SK-N-SH (cell line): Measurements from ENCODE around the gene PCDHGA1. TPM values are rescaled to one million over a fixed set of nuclear protein-coding genes. Genes with fewer than 3 reads are reported as not detected.

Experiments
- CTCF ChIA-PET: fragments of 300-600, 350-600 bp; formaldehyde crosslinking; extraction: SDS; loops from one replicate; lab custom pipeline; 2021; lab: Yijun Ruan, JAX
- POLR2A ChIA-PET: fragments of 350-600 bp; sonication (Branson Sonifier 250); formaldehyde crosslinking; extraction: SDS; loops from one replicate; lab custom pipeline; 2020; ENCODE audit warnings: antibody characterized with exemption, inconsistent platforms; lab: Yijun Ruan, JAX
- DNase-seq: peaks from one replicate; pipeline ENCODE4 v3.0.0; 2012
- H2AFZ ChIP-seq: fragments of 200-600 bp; sonication (generic); 2 replicates; pipeline ENCODE4 v1.8.1; 2016; ENCODE audit warnings: antibody characterized with exemption, mild to moderate bottlenecking, low read depth
- H3F3A ChIP-seq: fragments of 200-600 bp; sonication (generic); replicated peaks from 2 replicates; pipeline ENCODE3; 2016; ENCODE audit warnings: antibody characterized with exemption, mild to moderate bottlenecking; ENCODE audit not compliant: insufficient read depth
- H3K27ac ChIP-seq, 2 experiments: fragments of 200-500 bp in 1 of 2; fragments of 200-600 bp in 1 of 2; sonication (Bioruptor generic) in 1 of 2; sonication (generic), shearing (Covaris generic) in 1 of 2; 2 replicates each; pipeline versions ENCODE4 v1.5.1 to v1.6.1; 2014 to 2016; ENCODE audit warnings: low read depth in 2 of 2, inconsistent platforms in 1 of 2, low read length in 1 of 2, mild to moderate bottlenecking in 1 of 2, mixed read lengths in 1 of 2
- H3K27me3 ChIP-seq: fragments of 200-600 bp; sonication (generic), shearing (Covaris generic); 2 replicates; pipeline ENCODE4 v1.6.1; 2016; ENCODE audit warnings: mixed run types; ENCODE audit not compliant: insufficient read depth
- H3K36me3 ChIP-seq, 2 experiments: fragments of 200-500 bp in 1 of 2; fragments of 200-600 bp in 1 of 2; sonication (Bioruptor generic) in 1 of 2; sonication (generic) in 1 of 2; replicated peaks in 1 of 2; 2 replicates each; pipeline versions ENCODE3 to v1.5.1; 2014 to 2016; ENCODE audit warnings: low read length in 1 of 2, mild to moderate bottlenecking in 1 of 2; ENCODE audit not compliant: insufficient read depth in 2 of 2, control insufficient read depth in 1 of 2
- H3K4me1 ChIP-seq, 2 experiments: fragments of 200-500 bp in 1 of 2; fragments of 200-600 bp in 1 of 2; sonication (Bioruptor generic) in 1 of 2; sonication (generic), shearing (Covaris generic) in 1 of 2; 2 replicates each; pipeline versions ENCODE4 v1.5.1 to v1.6.1; 2014 to 2016; ENCODE audit warnings: low read depth in 1 of 2, low read length in 1 of 2, mixed run types in 1 of 2; ENCODE audit not compliant: insufficient read depth in 2 of 2, control insufficient read depth in 1 of 2
- H3K4me2 ChIP-seq: fragments of 200-600 bp; sonication (generic), shearing (Covaris generic); 2 replicates; pipeline ENCODE4 v1.6.1; 2017; ENCODE audit warnings: mixed run types
- H3K4me3 ChIP-seq, 2 experiments: fragments of 200-500 bp in 1 of 2; fragments of 200-600 bp in 1 of 2; sonication (Bioruptor generic) in 1 of 2; sonication (generic), shearing (Covaris generic) in 1 of 2; 2 replicates each; pipeline versions ENCODE4 v1.5.1 to v1.8.1; 2014 to 2016; ENCODE audit warnings: low read depth in 2 of 2, inconsistent platforms in 1 of 2, low read length in 1 of 2, mild to moderate bottlenecking in 1 of 2, mixed read lengths in 1 of 2, moderate library complexity in 1 of 2
- H3K79me2 ChIP-seq: fragments of 200-600 bp; sonication (generic); 2 replicates; pipeline ENCODE4 v1.8.1; 2017; ENCODE audit warnings: mild to moderate bottlenecking; ENCODE audit not compliant: insufficient read depth
- H3K9ac ChIP-seq: fragments of 200-600 bp; sonication (generic); 2 replicates; pipeline ENCODE4 v1.6.1; 2017; ENCODE audit warnings: mixed run types
- H3K9me2 ChIP-seq: fragments of 200-600 bp; sonication (generic); 2 replicates; pipeline ENCODE4 v1.6.1; 2017; ENCODE audit warnings: mixed run types
- H3K9me3 ChIP-seq: fragments of 200-600 bp; sonication (generic); 2 replicates; pipeline ENCODE4 v1.6.1; 2017; ENCODE audit warnings: mixed run types, mild to moderate bottlenecking, moderate library complexity
- H4K20me1 ChIP-seq: fragments of 200-600 bp; sonication (generic); 2 replicates; pipeline ENCODE4 v1.6.1; 2017; ENCODE audit warnings: mild to moderate bottlenecking, mixed run types; ENCODE audit not compliant: insufficient read depth
- CHD2 ChIP-seq: fragments of 150-350 bp; IDR thresholded peaks from 2 replicates; pipeline ENCODE4 v1.6.1; 2018; ENCODE audit warnings: low read length; ENCODE audit not compliant: partially characterized antibody
- EP300 ChIP-seq, 2 experiments: IDR thresholded peaks; 2 replicates each; pipeline versions ENCODE4 v1.4.0 to v1.6.1; 2012; ENCODE audit warnings: borderline replicate concordance in 1 of 2, low read depth in 1 of 2, low read length in 1 of 2
- EZH2phosphoT487 ChIP-seq: fragments of 200-600 bp; sonication (generic); IDR thresholded peaks from 2 replicates; pipeline ENCODE4 v1.6.1; 2017; ENCODE audit warnings: low read depth, mixed run types, mild to moderate bottlenecking, antibody characterized with exemption, moderate library complexity, borderline replicate concordance
- FOSL2 ChIP-seq: IDR thresholded peaks from 2 replicates; pipeline ENCODE4 v1.4.0; 2012; ENCODE audit warnings: low read depth, mild to moderate bottlenecking, moderate library complexity, borderline replicate concordance
- FOXJ3 ChIP-seq: sonication (generic); formaldehyde crosslinking; IDR thresholded peaks from 2 replicates; pipeline ENCODE4 v1.5.1; 2020; ENCODE audit warnings: mild to moderate bottlenecking, missing genetic modification reagents
- FOXM1 ChIP-seq: IDR thresholded peaks from 2 replicates; pipeline ENCODE4 v1.4.0; 2012; ENCODE audit warnings: low read depth, mild to moderate bottlenecking
- NFIC ChIP-seq: IDR thresholded peaks from 2 replicates; pipeline ENCODE4 v1.4.0; 2012; ENCODE audit warnings: borderline replicate concordance
- POLR2AphosphoS5 ChIP-seq: IDR thresholded peaks from 2 replicates; pipeline ENCODE4 v1.6.1; 2012; ENCODE audit warnings: low read depth, low read length
- RCOR1 ChIP-seq: fragments of 150-350 bp; IDR thresholded peaks from 2 replicates; pipeline ENCODE4 v1.6.1; 2017; ENCODE audit warnings: antibody characterized with exemption, low read length
- RFX5 ChIP-seq: IDR thresholded peaks from 2 replicates; pipeline ENCODE4 v1.6.1; 2012; ENCODE audit warnings: mild to moderate bottlenecking, improper control_type of control experiment, low read length
- RXRA ChIP-seq: IDR thresholded peaks from 2 replicates; pipeline ENCODE4 v1.4.0; 2012; ENCODE audit warnings: low read depth, mild to moderate bottlenecking, borderline replicate concordance
- SIN3A ChIP-seq: IDR thresholded peaks from 2 replicates; pipeline ENCODE4 v1.6.1; 2012; ENCODE audit warnings: low read depth, mild to moderate bottlenecking, low read length, moderate library complexity, borderline replicate concordance
- SMC3 ChIP-seq: IDR thresholded peaks from 2 replicates; pipeline ENCODE4 v1.6.1; 2012; ENCODE audit warnings: low read depth, low read length, improper control_type of control experiment
- TAF1 ChIP-seq: IDR thresholded peaks from 2 replicates; pipeline ENCODE4 v1.6.1; 2012; ENCODE audit warnings: low read depth, mild to moderate bottlenecking, low read length, moderate library complexity, borderline replicate concordance
- WGBS: methylation state at CpG from one replicate; pipeline ENCODE4 v1.1.6; 2017; ENCODE audit warnings: low lambda C conversion rate; 5-methylcytosine and 5-hydroxymethylcytosine counted together
- polyA plus RNA-seq, 3 experiments: library from polyadenylated mRNA; depleted of rRNA; stranded (reverse); fragments of >200 nt; gene quantifications; 2 replicates each; pipeline ENCODE4 v1.2.3, GENCODE V29; 2012
- TF ChIP-seq, protein P1 (sequence below): IDR thresholded peaks from 2 replicates; pipeline ENCODE4 v1.4.0; 2012; ENCODE audit warnings: low read depth, borderline replicate concordance
- TF ChIP-seq, protein P2 (sequence below): IDR thresholded peaks from 2 replicates; pipeline ENCODE4 v1.4.0; 2012; ENCODE audit warnings: low read depth, borderline replicate concordance
- TF ChIP-seq, protein P3 (sequence below): fragments of 150-350 bp; IDR thresholded peaks from 2 replicates; pipeline ENCODE4 v1.6.1; 2017; ENCODE audit warnings: antibody characterized with exemption, low read length, low read depth, borderline replicate concordance
- TF ChIP-seq, protein P4 (sequence below): IDR thresholded peaks from 2 replicates; pipeline ENCODE4 v1.4.0; 2012; ENCODE audit warnings: low read depth
- TF ChIP-seq, protein P5 (sequence below): fragments of 150-350 bp; IDR thresholded peaks from 2 replicates; pipeline ENCODE4 v1.6.1; 2016; ENCODE audit warnings: mild to moderate bottlenecking, low read depth, low read length

PCDHGA1 gene
- polyA plus RNA-seq, 1 of the 3 experiments (the other 2 are of a cell fraction): 1.2 TPM

DNA sequence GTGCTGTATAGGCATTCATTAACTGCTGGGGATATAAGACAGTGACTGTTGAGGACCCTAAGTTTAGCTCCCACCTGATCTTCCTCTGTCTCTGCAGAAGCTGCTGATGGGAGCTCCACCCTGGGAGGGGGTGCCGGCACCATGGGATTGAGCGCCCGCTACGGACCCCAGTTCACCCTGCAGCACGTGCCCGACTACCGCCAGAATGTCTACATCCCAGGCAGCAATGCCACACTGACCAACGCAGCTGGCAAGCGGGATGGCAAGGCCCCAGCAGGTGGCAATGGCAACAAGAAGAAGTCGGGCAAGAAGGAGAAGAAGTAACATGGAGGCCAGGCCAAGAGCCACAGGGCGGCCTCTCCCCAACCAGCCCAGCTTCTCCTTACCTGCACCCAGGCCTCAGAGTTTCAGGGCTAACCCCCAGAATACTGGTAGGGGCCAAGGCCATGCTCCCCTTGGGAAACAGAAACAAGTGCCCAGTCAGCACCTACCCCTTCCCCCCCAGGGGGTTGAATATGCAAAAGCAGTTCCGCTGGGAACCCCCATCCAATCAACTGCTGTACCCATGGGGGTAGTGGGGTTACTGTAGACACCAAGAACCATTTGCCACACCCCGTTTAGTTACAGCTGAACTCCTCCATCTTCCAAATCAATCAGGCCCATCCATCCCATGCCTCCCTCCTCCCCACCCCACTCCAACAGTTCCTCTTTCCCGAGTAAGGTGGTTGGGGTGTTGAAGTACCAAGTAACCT lies 180.7 kb downstream of the PCDHGA1 start:
- ChIA-PET POLR2A (no interaction called here), CTCF (interaction anchor here (1.0 to 10.1 kb wide), 7 partner anchors 13 to 94 kb away, joined by 4 to 113 read pairs (median 43); partner anchors contain the start of genes PCDHGB7, PCDHGC3 and PCDHGC4)
- Histone ChIP-seq H3K9me3 (no peaks in the 10 kb centered on the region), H3K4me3 (no peak overlapping the region), H3K27ac (peak overlapping the region; percentile 9 to 99; a peak in 3 of 4 replicates), H3K27me3 (no peaks in the 10 kb centered on the region), H3K4me2 (no peak overlapping the region), H3K9me2 (no peaks in the 10 kb centered on the region), H3K9ac (no peak overlapping the region)
- TF ChIP-seq NFIC (no peak), FOXJ3 (CRISPR knock-in tag) (no peak), SIN3A (no peak), FOXM1 (no peak), RXRA (no peak)
- TF ChIP-seq, protein P1, sequence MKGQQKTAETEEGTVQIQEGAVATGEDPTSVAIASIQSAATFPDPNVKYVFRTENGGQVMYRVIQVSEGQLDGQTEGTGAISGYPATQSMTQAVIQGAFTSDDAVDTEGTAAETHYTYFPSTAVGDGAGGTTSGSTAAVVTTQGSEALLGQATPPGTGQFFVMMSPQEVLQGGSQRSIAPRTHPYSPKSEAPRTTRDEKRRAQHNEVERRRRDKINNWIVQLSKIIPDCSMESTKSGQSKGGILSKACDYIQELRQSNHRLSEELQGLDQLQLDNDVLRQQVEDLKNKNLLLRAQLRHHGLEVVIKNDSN: no peak
- TF ChIP-seq, protein P2, sequence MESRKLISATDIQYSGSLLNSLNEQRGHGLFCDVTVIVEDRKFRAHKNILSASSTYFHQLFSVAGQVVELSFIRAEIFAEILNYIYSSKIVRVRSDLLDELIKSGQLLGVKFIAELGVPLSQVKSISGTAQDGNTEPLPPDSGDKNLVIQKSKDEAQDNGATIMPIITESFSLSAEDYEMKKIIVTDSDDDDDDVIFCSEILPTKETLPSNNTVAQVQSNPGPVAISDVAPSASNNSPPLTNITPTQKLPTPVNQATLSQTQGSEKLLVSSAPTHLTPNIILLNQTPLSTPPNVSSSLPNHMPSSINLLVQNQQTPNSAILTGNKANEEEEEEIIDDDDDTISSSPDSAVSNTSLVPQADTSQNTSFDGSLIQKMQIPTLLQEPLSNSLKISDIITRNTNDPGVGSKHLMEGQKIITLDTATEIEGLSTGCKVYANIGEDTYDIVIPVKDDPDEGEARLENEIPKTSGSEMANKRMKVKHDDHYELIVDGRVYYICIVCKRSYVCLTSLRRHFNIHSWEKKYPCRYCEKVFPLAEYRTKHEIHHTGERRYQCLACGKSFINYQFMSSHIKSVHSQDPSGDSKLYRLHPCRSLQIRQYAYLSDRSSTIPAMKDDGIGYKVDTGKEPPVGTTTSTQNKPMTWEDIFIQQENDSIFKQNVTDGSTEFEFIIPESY: no peak
- TF ChIP-seq, protein P3, sequence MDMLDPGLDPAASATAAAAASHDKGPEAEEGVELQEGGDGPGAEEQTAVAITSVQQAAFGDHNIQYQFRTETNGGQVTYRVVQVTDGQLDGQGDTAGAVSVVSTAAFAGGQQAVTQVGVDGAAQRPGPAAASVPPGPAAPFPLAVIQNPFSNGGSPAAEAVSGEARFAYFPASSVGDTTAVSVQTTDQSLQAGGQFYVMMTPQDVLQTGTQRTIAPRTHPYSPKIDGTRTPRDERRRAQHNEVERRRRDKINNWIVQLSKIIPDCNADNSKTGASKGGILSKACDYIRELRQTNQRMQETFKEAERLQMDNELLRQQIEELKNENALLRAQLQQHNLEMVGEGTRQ: no peak
- TF ChIP-seq, protein P4, sequence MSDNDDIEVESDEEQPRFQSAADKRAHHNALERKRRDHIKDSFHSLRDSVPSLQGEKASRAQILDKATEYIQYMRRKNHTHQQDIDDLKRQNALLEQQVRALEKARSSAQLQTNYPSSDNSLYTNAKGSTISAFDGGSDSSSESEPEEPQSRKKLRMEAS: no peak
- TF ChIP-seq, all 33 proteins: peak for 0
- H3F3A ChIP-seq: peaks cover 74% of the 10 kb centered on the region
- no peak overlapping the region for H2AFZ ChIP-seq
- H3K79me2 ChIP-seq: peaks cover 8% of the 10 kb centered on the region; the same call in 1 of the 2 replicates
- peaks cover 22 to 41% of the 10 kb centered on the region in 2 experiments for H3K36me3 ChIP-seq
- WGBS: 94% methylated on average over 14 of the region's 14 CpGs
- DNase-seq: no peak
- H4K20me1 ChIP-seq: no peaks in the 10 kb centered on the region
- H3K4me1 ChIP-seq: peaks cover 74 to 75% of the 10 kb centered on the region in 2 experiments

DNA sequence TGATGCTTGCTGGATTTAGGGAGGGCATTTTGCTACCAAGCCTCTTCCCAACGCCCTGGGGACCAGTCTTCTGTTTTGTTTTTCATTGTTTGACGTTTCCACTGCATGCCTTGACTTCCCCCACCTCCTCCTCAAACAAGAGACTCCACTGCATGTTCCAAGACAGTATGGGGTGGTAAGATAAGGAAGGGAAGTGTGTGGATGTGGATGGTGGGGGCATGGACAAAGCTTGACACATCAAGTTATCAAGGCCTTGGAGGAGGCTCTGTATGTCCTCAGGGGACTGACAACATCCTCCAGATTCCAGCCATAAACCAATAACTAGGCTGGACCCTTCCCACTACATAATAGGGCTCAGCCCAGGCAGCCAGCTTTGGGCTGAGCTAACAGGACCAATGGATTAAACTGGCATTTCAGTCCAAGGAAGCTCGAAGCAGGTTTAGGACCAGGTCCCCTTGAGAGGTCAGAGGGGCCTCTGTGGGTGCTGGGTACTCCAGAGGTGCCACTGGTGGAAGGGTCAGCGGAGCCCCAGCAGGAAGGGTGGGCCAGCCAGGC lies 181.5 kb downstream of the PCDHGA1 start:
- Histone ChIP-seq H3K27ac (peak overlapping the region; percentile 53 to 99; a peak in 2 of 4 replicates), H3K9ac (no peak overlapping the region)
- WGBS: 89% methylated on average over 3 of the region's 4 CpGs
- no peak for TF ChIP-seq CHD2
- no peak for TF ChIP-seq RFX5
- TF ChIP-seq EZH2phosphoT487: no peak
- TF ChIP-seq, protein P5, sequence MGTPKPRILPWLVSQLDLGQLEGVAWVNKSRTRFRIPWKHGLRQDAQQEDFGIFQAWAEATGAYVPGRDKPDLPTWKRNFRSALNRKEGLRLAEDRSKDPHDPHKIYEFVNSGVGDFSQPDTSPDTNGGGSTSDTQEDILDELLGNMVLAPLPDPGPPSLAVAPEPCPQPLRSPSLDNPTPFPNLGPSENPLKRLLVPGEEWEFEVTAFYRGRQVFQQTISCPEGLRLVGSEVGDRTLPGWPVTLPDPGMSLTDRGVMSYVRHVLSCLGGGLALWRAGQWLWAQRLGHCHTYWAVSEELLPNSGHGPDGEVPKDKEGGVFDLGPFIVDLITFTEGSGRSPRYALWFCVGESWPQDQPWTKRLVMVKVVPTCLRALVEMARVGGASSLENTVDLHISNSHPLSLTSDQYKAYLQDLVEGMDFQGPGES: no peak
- TF ChIP-seq EP300 (IDR thresholded peaks at IDR 0.05; ENCODE audit: borderline replicate concordance in 1 of 2, low read depth in 1 of 2, low read length in 1 of 2): no peak
- no peak for TF ChIP-seq FOSL2
- no peak for TF ChIP-seq SMC3
- TF ChIP-seq RCOR1: no peak
- TF ChIP-seq TAF1: no peak
- TF ChIP-seq FOXJ3 (CRISPR knock-in tag): no peak
- TF ChIP-seq, protein P3: no peak
- TF ChIP-seq POLR2AphosphoS5: no peak
- TF ChIP-seq FOXM1: no peak

More for the DNA sequence above, 181.5 kb downstream of the PCDHGA1 start:
- Histone ChIP-seq H3K9me2 (no peaks in the 10 kb centered on the region), H3K4me2 (no peak overlapping the region), H3K4me3 (no peak overlapping the region), H2AFZ (no peak overlapping the region), H4K20me1 (no peaks in the 10 kb centered on the region), H3K36me3 (peaks cover 25 to 34% of the 10 kb centered on the region in 2 experiments), H3K4me1 (peaks cover 76 to 77% of the 10 kb centered on the region in 2 experiments), H3K79me2 (peaks cover 3% of the 10 kb centered on the region; the same call in 1 of the 2 replicates), H3K27me3 (no peaks in the 10 kb centered on the region), H3K9me3 (no peaks in the 10 kb centered on the region), H3F3A (peaks cover 69% of the 10 kb centered on the region)
- CTCF ChIA-PET: interaction anchor here (0.8 to 10.1 kb wide), 9 partner anchors 12 to 329 kb away, joined by 3 to 113 read pairs (median 6); partner anchors contain the start of genes PCDHB16, PCDHGB7, PCDHGC3 and PCDHGC4
- DNase-seq: no peak
- POLR2A ChIA-PET: interaction anchor here (0.7 kb wide), 1 partner anchor 27 kb away, joined by 3 read pairs; no protein-coding TSS in a partner anchor
